Endothelial cell of umbilical vein (primary cell): ENCODE data around the gene PCMT1. TPM values are rescaled to one million over a fixed set of nuclear protein-coding genes. Genes with fewer than 3 reads are reported as not detected.

ENCODE experiments used
- BruUV-seq: library from RNA; stranded (reverse); fragments of 400-500 nt; replicated peaks from 2 replicates; lab custom pipeline; 2021; lab: Mats Ljungman, UMichigan
- CTCF ChIA-PET: fragments of 300-600, 350-600 bp; sonication (Branson Sonifier 250); formaldehyde crosslinking; loops from one replicate; lab custom pipeline; 2021; ENCODE audit warnings: antibody characterized with exemption, inconsistent platforms; lab: Charles Lee
- POLR2A ChIA-PET: fragments of 300-600, 350-600 bp; sonication (Branson Sonifier 250); formaldehyde crosslinking; loops from one replicate; lab custom pipeline; 2021; ENCODE audit warnings: antibody characterized with exemption, inconsistent platforms; lab: Charles Lee
- DNase-seq: peaks from one replicate; pipeline ENCODE4 v3.0.0-alpha.2; 2011; ENCODE audit warnings: low read depth, low spot score
- FAIRE-seq: peaks from 2 replicates; lab custom pipeline; 2011; peaks lifted over from hg19 to GRCh38; lab: Jason Lieb, UNC
- H2AFZ ChIP-seq: 2 replicates; pipeline ENCODE4 v1.6.0; 2012; ENCODE audit warnings: low read depth, low read length, control low read depth, inconsistent platforms
- H3K27ac ChIP-seq: 2 replicates; pipeline ENCODE4 v1.5.1; 2011; ENCODE audit warnings: low read depth, mild to moderate bottlenecking, control low read depth, low read length, moderate library complexity; ENCODE audit not compliant: insufficient read depth
- H3K27me3 ChIP-seq, 2 experiments: 2 replicates each; pipeline versions ENCODE4 v1.6.0 to v1.6.1; 2011; ENCODE audit warnings: low read length in 2 of 2, mixed read lengths in 1 of 2; ENCODE audit not compliant: control insufficient read depth in 2 of 2, insufficient read depth in 2 of 2
- H3K36me3 ChIP-seq, 2 experiments: 2 replicates in 1 of 2; 3 replicates in 1 of 2; pipeline ENCODE4 v1.5.1; 2011; ENCODE audit warnings: low read length in 2 of 2, mild to moderate bottlenecking in 1 of 2, moderate library complexity in 1 of 2; ENCODE audit not compliant: control insufficient read depth in 2 of 2, insufficient read depth in 2 of 2; ENCODE audit errors: extremely low read depth in 1 of 2
- H3K4me1 ChIP-seq: 3 replicates; pipeline ENCODE4 v1.5.1; 2011; ENCODE audit warnings: mild to moderate bottlenecking, low read length; ENCODE audit not compliant: control insufficient read depth, insufficient read depth; ENCODE audit errors: extremely low read depth
- H3K4me2 ChIP-seq: 2 replicates; pipeline ENCODE4 v1.6.1; 2011; ENCODE audit warnings: low read length, control low read depth, mixed read lengths; ENCODE audit not compliant: insufficient read depth
- H3K4me3 ChIP-seq, 3 experiments: fragments of 200-600 bp in 1 of 3; sonication (generic), shearing (Covaris generic) in 1 of 3; replicated peaks in 1 of 3; 2 replicates each; pipeline ENCODE4 v1.5.1; 2011 to 2016; ENCODE audit warnings: control low read depth in 3 of 3, low read length in 3 of 3, mild to moderate bottlenecking in 2 of 3, inconsistent platforms in 1 of 3, low read depth in 1 of 3, moderate library complexity in 1 of 3; ENCODE audit not compliant: insufficient read depth in 1 of 3
- H3K79me2 ChIP-seq: 2 replicates; pipeline ENCODE4 v1.6.0; 2012; ENCODE audit warnings: low read length, inconsistent platforms; ENCODE audit not compliant: control insufficient read depth, insufficient read depth
- H3K9ac ChIP-seq: replicated peaks from 2 replicates; pipeline ENCODE3; 2011; ENCODE audit warnings: low read length, control low read depth; ENCODE audit not compliant: insufficient read depth; ENCODE audit errors: extremely low read depth
- H3K9me1 ChIP-seq: replicated peaks from 3 replicates; pipeline ENCODE4 v1.6.0; 2011; ENCODE audit warnings: mild to moderate bottlenecking, low read length; ENCODE audit not compliant: control insufficient read depth, insufficient read depth; ENCODE audit errors: extremely low read depth
- H3K9me3 ChIP-seq: replicated peaks from 2 replicates; pipeline ENCODE4 v1.5.1; 2012; ENCODE audit warnings: low read length, inconsistent platforms; ENCODE audit not compliant: control insufficient read depth, insufficient read depth
- H4K20me1 ChIP-seq: replicated peaks from 2 replicates; pipeline ENCODE3; 2011; ENCODE audit warnings: mild to moderate bottlenecking, low read length; ENCODE audit not compliant: control insufficient read depth, insufficient read depth; ENCODE audit errors: extremely low read depth
- EZH2 ChIP-seq: IDR thresholded peaks from 2 replicates; pipeline ENCODE4 v1.6.1; 2012; ENCODE audit warnings: borderline replicate concordance, low read depth, mild to moderate bottlenecking, moderate library complexity, low read length, inconsistent platforms; ENCODE audit not compliant: severe bottlenecking
- FOS ChIP-seq: IDR thresholded peaks from 2 replicates; pipeline ENCODE4 v1.6.1; 2011; ENCODE audit warnings: mild to moderate bottlenecking, low read length, moderate library complexity, borderline replicate concordance; ENCODE audit not compliant: insufficient read depth
- GATA2 ChIP-seq: IDR thresholded peaks from 2 replicates; pipeline ENCODE4 v1.7.0; 2011; ENCODE audit warnings: low read depth, mild to moderate bottlenecking, moderate library complexity, mixed read lengths, low read length; ENCODE audit not compliant: insufficient read length, insufficient read depth
- JUN ChIP-seq: IDR thresholded peaks from 2 replicates; pipeline ENCODE4 v1.6.1; 2011; ENCODE audit warnings: borderline replicate concordance, low read depth; ENCODE audit not compliant: insufficient read length, insufficient read depth
- MAX ChIP-seq: IDR thresholded peaks from 2 replicates; pipeline ENCODE4 v1.6.1; 2011; ENCODE audit not compliant: insufficient read depth, insufficient read length
- MYC ChIP-seq: IDR thresholded peaks from one replicate; pipeline ENCODE4 v1.6.1; 2011; ENCODE audit warnings: mild to moderate bottlenecking, low read depth, low read length
- POLR2A ChIP-seq: IDR thresholded peaks from 2 replicates; pipeline ENCODE4 v1.6.1; 2012; ENCODE audit warnings: low read depth, mild to moderate bottlenecking, control low read depth, low read length
- POLR2AphosphoS5 ChIP-seq: IDR thresholded peaks from 2 replicates; pipeline ENCODE4 v1.6.1; 2012; ENCODE audit warnings: low read depth, mild to moderate bottlenecking, control low read depth, low read length, moderate library complexity; ENCODE audit not compliant: insufficient read depth
- dilution Hi-C: fragments of 300-500 bp; cut with MboI; formaldehyde crosslinking; loops from one replicate; pipeline ENCODE4 v1.15.0; 2019; ENCODE audit warnings: low sequenced_read_pairs; ENCODE audit not compliant: extremely low pct_ligation_motif_present
- intact Hi-C: fragments of 100-400 bp; cut with micrococcal nuclease; formaldehyde crosslinking; loops from one replicate; pipeline ENCODE4 v1.10.0; 2022
- polyA plus RNA-seq, 4 experiments: library from polyadenylated mRNA; depleted of rRNA in 3 of 4; stranded (reverse) in 3 of 4; unstranded in 1 of 4; fragments of >200 nt; gene quantifications; 2 replicates each; pipeline versions ENCODE4 v1.2.1 to v1.2.3, GENCODE V29; 2011 to 2012; ENCODE audit warnings: missing spikeins in 1 of 4
- total RNA-seq: library from RNA; stranded (reverse); gene quantifications from 2 replicates; pipeline ENCODE4 v1.2.3, GENCODE V29; 2021
- TF ChIP-seq, protein P1 (sequence below), 2 donors: IDR thresholded peaks; 1 replicate in 1 of 2; 2 replicates in 1 of 2; pipeline ENCODE4 v1.5.1; 2011; ENCODE audit warnings: low read length in 2 of 2, mild to moderate bottlenecking in 2 of 2, moderate library complexity in 2 of 2, control low read depth in 1 of 2, inconsistent platforms in 1 of 2, low read depth in 1 of 2; ENCODE audit not compliant: insufficient read depth in 1 of 2; ENCODE audit errors: extremely low read depth in 1 of 2

The PCMT1 gene
- total and polyA plus RNA-seq, 2 donors (not counting 3 experiments of a cell fraction or from before 2014, with no cell fraction given), result 95.0 to 102 TPM

DNA sequence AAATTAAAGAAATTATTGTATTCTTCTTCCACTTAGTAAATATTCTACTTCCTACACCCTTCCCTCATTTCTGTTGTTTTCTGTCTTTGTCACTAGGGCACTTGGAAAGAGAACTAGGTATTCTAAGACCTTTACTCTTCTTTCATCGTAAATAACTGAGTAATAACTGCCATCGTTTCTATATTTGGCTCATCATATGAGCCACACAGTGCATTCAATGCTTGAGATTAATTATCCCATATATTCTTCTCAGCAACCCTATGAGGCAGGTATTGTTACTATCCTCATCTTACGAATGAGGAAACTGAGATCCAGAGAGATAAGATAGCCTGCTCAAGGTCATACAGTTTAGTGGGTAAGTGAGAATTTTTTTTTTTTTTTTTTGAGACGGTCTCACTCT lies 75.8 kb downstream of the PCMT1 start:
- dilution Hi-C loops, result no loop called here
- H3K27me3 ChIP-seq, result no peaks in the 10 kb centered on the region
- H3K9me3 ChIP-seq, result no peaks in the 10 kb centered on the region
- no peaks in the 10 kb centered on the region for H3K4me1 ChIP-seq
- ChIA-PET POLR2A (no interaction called here), CTCF (interaction anchor here (1.1 to 4.2 kb wide), 2 partner anchors 15 to 19 kb away, joined by 4 to 12 read pairs; no protein-coding TSS in a partner anchor)
- intact Hi-C loops, result no loop called here
- TF ChIP-seq GATA2 (no peak), JUN (no peak), POLR2A (no peak), EZH2 (no peak), FOS (no peak), MYC (no peak), POLR2AphosphoS5 (no peak), MAX (no peak)
- TF ChIP-seq, protein P1, sequence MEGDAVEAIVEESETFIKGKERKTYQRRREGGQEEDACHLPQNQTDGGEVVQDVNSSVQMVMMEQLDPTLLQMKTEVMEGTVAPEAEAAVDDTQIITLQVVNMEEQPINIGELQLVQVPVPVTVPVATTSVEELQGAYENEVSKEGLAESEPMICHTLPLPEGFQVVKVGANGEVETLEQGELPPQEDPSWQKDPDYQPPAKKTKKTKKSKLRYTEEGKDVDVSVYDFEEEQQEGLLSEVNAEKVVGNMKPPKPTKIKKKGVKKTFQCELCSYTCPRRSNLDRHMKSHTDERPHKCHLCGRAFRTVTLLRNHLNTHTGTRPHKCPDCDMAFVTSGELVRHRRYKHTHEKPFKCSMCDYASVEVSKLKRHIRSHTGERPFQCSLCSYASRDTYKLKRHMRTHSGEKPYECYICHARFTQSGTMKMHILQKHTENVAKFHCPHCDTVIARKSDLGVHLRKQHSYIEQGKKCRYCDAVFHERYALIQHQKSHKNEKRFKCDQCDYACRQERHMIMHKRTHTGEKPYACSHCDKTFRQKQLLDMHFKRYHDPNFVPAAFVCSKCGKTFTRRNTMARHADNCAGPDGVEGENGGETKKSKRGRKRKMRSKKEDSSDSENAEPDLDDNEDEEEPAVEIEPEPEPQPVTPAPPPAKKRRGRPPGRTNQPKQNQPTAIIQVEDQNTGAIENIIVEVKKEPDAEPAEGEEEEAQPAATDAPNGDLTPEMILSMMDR (IDR thresholded peaks at IDR 0.05; ENCODE audit: extremely low read depth in 1 of 2, insufficient read depth in 1 of 2, low read depth in 1 of 2, low read length in 2 of 2), result no peak
- no peak overlapping the region for H3K9ac ChIP-seq
- H3K9me1 ChIP-seq, result no peaks in the 10 kb centered on the region
- no peak for FAIRE-seq
- no peaks in the 10 kb centered on the region for H4K20me1 ChIP-seq
- H2AFZ ChIP-seq, result no peak overlapping the region
- H3K27ac ChIP-seq, result no peak overlapping the region
- no peaks in the 10 kb centered on the region for H3K79me2 ChIP-seq
- no peak for DNase-seq
- BruUV-seq, result no TSS peak
- no peak overlapping the region for H3K4me3 ChIP-seq
- H3K4me2 ChIP-seq, result no peak overlapping the region
- H3K36me3 ChIP-seq, result peaks cover 0 to 7% of the 10 kb centered on the region in 2 experiments
